Smooth muscle cell of the coronary artery (primary cell): Measurements from ENCODE around the gene SLC30A3. TPM values are rescaled to one million over a fixed set of nuclear protein-coding genes. Genes with fewer than 3 reads are reported as not detected.

Experiments
- total RNA-seq: library from RNA; depleted of rRNA; stranded (reverse); fragments of >200 nt; gene quantifications from 2 replicates; pipeline ENCODE4 v1.2.3, GENCODE V29; 2014; ENCODE audit warnings: low replicate concordance

SLC30A3 gene
- 0.38 TPM in 1 of 2 replicates, not detected in the other for total RNA-seq

DNA sequence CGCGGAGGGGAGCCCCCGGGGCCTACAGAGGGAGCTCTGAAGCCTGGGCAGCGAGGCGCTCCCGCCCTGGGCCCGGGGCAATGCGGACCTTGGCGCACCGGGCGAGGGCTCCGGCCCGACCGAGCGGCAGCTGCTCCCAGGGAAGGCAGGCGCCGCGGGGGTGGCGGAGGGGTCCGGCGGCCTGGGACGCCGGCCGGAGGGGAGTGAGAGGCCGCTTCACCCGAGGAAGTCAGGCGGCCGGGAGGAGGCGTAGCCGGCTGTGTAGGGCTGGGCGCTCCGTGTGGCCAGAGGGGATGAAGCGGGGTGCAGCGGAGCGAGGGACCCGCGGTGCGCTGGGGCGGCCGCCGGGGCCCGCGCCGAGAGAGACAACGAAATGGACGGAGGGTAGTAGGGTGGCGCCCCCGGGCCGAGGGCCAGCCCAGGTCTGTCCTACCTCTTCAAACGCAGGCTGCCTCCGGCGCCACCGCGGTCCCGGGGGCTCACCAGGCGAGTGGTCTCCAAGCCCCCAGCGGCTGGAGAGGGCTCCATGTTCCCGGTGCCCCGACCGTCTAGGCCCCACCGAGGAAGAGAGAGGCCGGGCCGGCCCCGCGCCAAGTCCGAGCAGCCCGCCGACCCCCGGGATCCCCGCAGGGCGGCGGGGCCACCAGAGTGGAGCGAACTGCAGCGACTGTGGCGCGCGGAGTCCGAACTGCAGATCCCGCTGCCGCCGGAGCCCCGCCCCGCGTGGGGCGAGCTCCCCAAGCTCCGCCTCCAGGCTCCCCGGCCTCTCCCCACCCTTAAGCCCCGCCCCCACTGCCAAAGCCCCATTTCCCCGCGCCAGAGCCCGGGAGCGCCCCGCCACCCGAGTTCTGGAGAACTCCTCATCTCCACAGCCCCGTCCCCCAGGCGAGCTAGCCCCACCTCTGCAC lies at the start of gene SLC30A3:
Gene SLC30A3 (minus strand): TSS at position 669 of the 908 bp plus-strand sequence. CDS start 141 bp downstream, at position 528.

GRCh38 chr2:27308359-27308881 lies 45.6 kb upstream of the SLC30A3 start, which contains the start of gene UCN:
Gene UCN (minus strand): TSS chr2:27308445. CDS start chr2:27307895, 550 bp downstream.

DNA sequence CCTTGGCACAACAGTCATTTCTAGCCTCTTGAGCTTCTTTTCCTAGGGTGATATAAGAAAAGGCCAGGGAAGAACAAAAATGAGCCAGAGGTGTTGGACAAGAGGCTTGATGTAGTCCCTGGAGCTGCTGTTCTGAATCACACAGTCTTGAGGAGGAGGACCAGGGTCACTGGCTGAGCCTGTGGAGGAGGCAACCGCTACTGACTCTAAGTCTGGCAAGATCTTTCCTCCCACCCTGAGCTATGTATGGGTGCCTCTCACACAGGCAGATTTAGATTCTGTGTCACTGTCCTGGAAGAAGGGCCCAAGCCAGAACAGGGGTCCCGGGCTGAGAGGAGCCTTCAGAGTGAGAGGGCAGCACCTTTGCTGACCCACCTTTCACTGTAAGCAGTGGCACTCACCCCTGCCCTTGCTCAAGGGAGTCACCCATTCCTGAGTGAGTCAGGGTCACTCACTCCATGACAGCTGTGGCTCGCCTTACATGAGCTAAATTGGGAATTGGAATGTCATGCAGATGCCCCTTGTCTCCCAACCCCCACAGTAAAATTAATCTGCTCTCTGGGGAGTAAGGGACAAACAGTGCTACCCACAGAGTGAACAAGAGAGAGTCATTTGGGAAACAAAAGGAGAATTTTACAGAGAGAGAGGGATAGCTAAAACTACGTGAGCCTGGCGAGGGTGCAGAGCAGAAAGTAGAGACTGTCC lies 19.2 kb upstream of the SLC30A3 start, which contains the start of gene TRIM54:
Gene TRIM54 (plus strand): TSS at position 575 of the 705 bp plus-strand sequence. CDS start 303 bp downstream, outside the sequence.

GRCh38 chr2:27275211-27276150 lies 12.6 kb upstream of the SLC30A3 start, which contains the start of gene DNAJC5G:
Gene DNAJC5G (plus strand): TSS chr2:27275433. CDS start chr2:27276729, 1,296 bp downstream.

DNA sequence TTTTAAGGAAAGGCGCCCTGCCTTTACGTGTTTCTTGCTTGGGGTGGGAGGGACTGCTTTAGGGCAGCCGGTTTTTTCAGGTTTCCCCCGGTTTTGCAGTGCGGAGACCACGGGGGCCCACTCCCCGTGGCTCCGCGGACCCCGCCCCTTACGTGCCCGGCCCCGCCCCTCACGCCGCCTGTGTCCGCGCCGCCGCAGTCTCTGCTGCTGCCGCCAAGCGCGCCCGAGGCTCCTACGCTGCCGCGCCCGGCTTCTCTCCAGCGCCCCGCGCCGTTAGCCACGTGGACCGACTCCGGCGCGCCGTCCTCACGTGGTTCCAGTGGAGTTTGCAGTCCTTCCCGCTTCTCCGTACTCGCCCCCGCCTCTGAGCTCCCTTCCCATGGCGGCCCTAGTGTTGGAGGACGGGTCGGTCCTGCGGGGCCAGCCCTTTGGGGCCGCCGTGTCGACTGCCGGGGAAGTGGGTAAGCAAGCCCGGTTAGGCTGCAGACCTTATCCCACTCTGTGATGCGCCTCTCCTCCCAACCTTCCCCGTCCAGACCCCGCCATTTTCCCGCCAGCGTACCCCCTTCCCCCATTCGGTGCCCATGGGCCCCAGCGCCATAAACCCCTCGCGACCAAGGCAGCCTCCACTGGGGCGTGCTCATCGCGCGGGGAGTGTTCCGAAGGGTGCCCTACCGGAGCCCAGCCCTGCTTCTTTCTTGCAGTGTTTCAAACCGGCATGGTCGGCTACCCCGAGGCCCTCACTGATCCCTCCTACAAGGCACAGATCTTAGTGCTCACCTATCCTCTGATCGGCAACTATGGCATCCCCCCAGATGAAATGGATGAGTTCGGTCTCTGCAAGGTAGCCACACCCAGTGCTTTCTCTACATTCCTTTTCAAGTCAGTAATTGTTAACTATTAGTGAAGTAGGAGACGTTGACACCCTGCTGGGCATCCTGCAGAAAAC lies 45.4 kb downstream of the SLC30A3 start, which contains the start of gene CAD:
Gene CAD (plus strand): TSS at position 197 of the 949 bp plus-strand sequence. CDS start 183 bp downstream, at position 380.

DNA sequence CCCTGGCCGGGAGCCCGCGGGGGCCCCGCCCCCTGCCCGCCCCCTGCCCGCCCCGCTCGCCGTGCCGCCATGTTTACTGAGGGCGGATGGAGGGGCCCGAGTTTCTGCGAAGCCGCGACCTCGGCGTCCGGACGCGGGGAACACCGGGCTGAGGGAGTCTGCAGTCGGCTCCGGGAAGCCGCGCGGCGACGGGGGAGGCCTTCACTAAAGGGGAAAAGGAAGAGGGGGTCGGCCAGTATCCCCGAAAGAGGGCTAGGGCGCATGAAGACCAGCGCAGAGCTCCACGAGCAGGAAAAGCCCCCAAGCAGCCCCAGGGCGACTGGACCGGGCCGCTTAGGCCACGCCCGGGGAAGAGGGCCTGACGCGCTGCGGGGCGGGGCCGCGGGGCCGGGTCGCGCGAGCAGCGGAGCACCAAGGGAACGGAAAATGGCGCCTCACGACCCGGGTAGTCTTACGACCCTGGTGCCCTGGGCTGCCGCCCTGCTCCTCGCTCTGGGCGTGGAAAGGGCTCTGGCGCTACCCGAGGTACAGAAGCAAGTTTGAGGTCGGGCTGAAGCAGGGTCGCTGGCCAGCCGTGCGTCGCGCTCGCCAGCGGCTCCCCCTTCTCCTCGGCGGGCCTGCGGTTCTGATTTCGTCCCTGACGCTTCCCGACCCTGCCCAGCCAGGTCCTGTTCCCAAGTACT lies 50.8 kb downstream of the SLC30A3 start, which contains the start of the genes ATRAID and SLC5A6:
Gene ATRAID (plus strand): TSS at position 99 of the 683 bp plus-strand sequence. CDS start 328 bp downstream, at position 427.
Gene SLC5A6 (minus strand): TSS at position 326 of the 683 bp plus-strand sequence. CDS start 4,618 bp downstream, outside the sequence.

Other genes starting within 250 kb of the SLC30A3 start
- gene TMEM214, start 230.1 kb downstream of the SLC30A3 start, total RNA-seq, result 25.3 and 33.9 TPM in 2 replicates
- gene AGBL5, start 211.4 kb downstream of the SLC30A3 start, total RNA-seq, result 14.3 and 25.0 TPM in 2 replicates
- gene OST4, start 191.4 kb downstream of the SLC30A3 start, total RNA-seq, result 710 and 956 TPM in 2 replicates
- gene EMILIN1, start 184.4 kb downstream of the SLC30A3 start, total RNA-seq, result 213 and 319 TPM in 2 replicates
- 0.53 and 1.9 TPM in 2 replicates for gene KHK, start 176.3 kb downstream of the SLC30A3 start, total RNA-seq
- gene CGREF1, start 143.9 kb downstream of the SLC30A3 start, total RNA-seq, result 4.9 and 15.8 TPM in 2 replicates
- 0.08 TPM in 1 of 2 replicates, not detected in the other for gene ABHD1, start 139.2 kb downstream of the SLC30A3 start, total RNA-seq
- gene PREB, start 128.4 kb downstream of the SLC30A3 start, total RNA-seq, result 55.5 and 206 TPM in 2 replicates
- gene PRR30, start 123.6 kb downstream of the SLC30A3 start, total RNA-seq, result not detected in 2 replicates
- 0.82 TPM in 1 of 2 replicates, not detected in the other for gene TCF23, start 114.0 kb downstream of the SLC30A3 start, total RNA-seq
- 183 and 253 TPM in 2 replicates for gene ATRAID, start 51.0 kb downstream of the SLC30A3 start, total RNA-seq
- 8.3 and 17.7 TPM in 2 replicates for gene SLC5A6, start 50.8 kb downstream of the SLC30A3 start, total RNA-seq
- 26.1 and 35.8 TPM in 2 replicates for gene CAD, start 45.7 kb downstream of the SLC30A3 start, total RNA-seq
- gene DNAJC5G, start 12.4 kb upstream of the SLC30A3 start, total RNA-seq, result not detected in 2 replicates
- not detected in 2 replicates for gene TRIM54, start 19.4 kb upstream of the SLC30A3 start, total RNA-seq
- 0.30 TPM in 1 of 2 replicates, not detected in the other for gene UCN, start 45.4 kb upstream of the SLC30A3 start, total RNA-seq
- gene MPV17, start 60.0 kb upstream of the SLC30A3 start, total RNA-seq, result 48.7 and 76.6 TPM in 2 replicates
- 13.1 and 19.6 TPM in 2 replicates for gene GTF3C2, start 93.7 kb upstream of the SLC30A3 start, total RNA-seq
- gene EIF2B4, start 107.3 kb upstream of the SLC30A3 start, total RNA-seq, result 29.5 and 51.1 TPM in 2 replicates
- 100 and 134 TPM in 2 replicates for gene SNX17, start 107.6 kb upstream of the SLC30A3 start, total RNA-seq
- gene ZNF513, start 117.7 kb upstream of the SLC30A3 start, total RNA-seq, result 5.4 and 7.9 TPM in 2 replicates
- 93.1 and 102 TPM in 2 replicates for gene PPM1G, start 146.5 kb upstream of the SLC30A3 start, total RNA-seq
- gene NRBP1, start 165.6 kb upstream of the SLC30A3 start, total RNA-seq, result 106 TPM in 2 replicates
- not detected in 2 replicates for gene KRTCAP3, start 179.3 kb upstream of the SLC30A3 start, total RNA-seq
- gene IFT172, start 226.7 kb upstream of the SLC30A3 start, total RNA-seq, result 28.8 and 79.4 TPM in 2 replicates
- 15.9 and 31.8 TPM in 2 replicates for gene FNDC4, start 232.2 kb upstream of the SLC30A3 start, total RNA-seq
- 0.12 and 3.5 TPM in 2 replicates for gene GCKR, start 233.8 kb upstream of the SLC30A3 start, total RNA-seq